ENCODE data around the gene HS6ST3.
"Not testable (repeated sequence)": the region's sequence is repeated elsewhere in the genome, so short reads cannot be mapped to it uniquely, and the experiment has no call there.

The HS6ST3 gene

DNA sequence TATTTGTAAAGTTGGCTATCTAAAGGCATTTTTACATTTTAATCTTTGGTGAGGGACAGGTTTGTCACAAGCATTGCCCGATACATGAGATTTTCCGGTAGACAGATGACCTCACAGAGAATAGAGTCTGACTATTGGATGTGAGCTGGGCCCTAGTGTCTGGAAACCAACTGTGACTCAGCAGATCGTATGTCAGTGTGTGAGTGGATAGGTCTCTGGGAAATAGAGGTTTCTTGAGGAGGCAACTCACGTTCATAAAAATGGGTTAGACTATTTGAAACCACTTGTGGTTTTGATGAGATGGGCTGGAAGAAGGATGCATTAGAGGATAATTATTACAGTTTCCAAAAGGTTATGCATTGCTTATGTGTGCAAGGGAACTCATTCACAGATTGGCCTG lies 19.2 kb downstream of the HS6ST3 start:
- no peaks in the 10 kb centered on the region for H3K9me3 ChIP-seq (ENCODE audit: low read length)
- no peaks in the 10 kb centered on the region for H3K36me3 ChIP-seq (ENCODE audit: insufficient read depth, low read length)
- no peaks in the 10 kb centered on the region for H3K9me2 ChIP-seq (ENCODE audit: low read depth, low read length)
- H3K9ac ChIP-seq (ENCODE audit: low read length): no peak overlapping the region
- no peaks in the 10 kb centered on the region for H3K4me1 ChIP-seq (ENCODE audit: insufficient read depth, low read length, severe bottlenecking)
- H3K27me3 ChIP-seq (ENCODE audit: insufficient read depth, low read length): no peaks in the 10 kb centered on the region
- no peaks in the 10 kb centered on the region for H3K79me2 ChIP-seq (ENCODE audit: insufficient read depth, low read length)
- TF ChIP-seq, protein P1, sequence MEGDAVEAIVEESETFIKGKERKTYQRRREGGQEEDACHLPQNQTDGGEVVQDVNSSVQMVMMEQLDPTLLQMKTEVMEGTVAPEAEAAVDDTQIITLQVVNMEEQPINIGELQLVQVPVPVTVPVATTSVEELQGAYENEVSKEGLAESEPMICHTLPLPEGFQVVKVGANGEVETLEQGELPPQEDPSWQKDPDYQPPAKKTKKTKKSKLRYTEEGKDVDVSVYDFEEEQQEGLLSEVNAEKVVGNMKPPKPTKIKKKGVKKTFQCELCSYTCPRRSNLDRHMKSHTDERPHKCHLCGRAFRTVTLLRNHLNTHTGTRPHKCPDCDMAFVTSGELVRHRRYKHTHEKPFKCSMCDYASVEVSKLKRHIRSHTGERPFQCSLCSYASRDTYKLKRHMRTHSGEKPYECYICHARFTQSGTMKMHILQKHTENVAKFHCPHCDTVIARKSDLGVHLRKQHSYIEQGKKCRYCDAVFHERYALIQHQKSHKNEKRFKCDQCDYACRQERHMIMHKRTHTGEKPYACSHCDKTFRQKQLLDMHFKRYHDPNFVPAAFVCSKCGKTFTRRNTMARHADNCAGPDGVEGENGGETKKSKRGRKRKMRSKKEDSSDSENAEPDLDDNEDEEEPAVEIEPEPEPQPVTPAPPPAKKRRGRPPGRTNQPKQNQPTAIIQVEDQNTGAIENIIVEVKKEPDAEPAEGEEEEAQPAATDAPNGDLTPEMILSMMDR (IDR thresholded peaks at IDR 0.05; ENCODE audit: low read length): no peak
- TF ChIP-seq EZH2 (IDR thresholded peaks at IDR 0.05; ENCODE audit: borderline replicate concordance, low read length): no peak
- H2AFZ ChIP-seq (ENCODE audit: low read length): no peak overlapping the region
- no peak overlapping the region for H3K4me2 ChIP-seq (ENCODE audit: low read length)
- no peaks in the 10 kb centered on the region for H3F3A ChIP-seq (ENCODE audit: insufficient read depth, low read length)
- no peak overlapping the region for H3K4me3 ChIP-seq (ENCODE audit: low read depth, low read length, poor library complexity, severe bottlenecking)
- no peak overlapping the region for H3K27ac ChIP-seq (ENCODE audit: low read depth, low read length, poor library complexity, severe bottlenecking)
- H4K20me1 ChIP-seq (ENCODE audit: insufficient read depth, low read length): no peaks in the 10 kb centered on the region

GRCh38 chr13:96112936-96113335 lies 23.0 kb downstream of the HS6ST3 start:
- Histone ChIP-seq H3K9ac (ENCODE audit: low read length) (no peak overlapping the region), H4K20me1 (ENCODE audit: insufficient read depth, low read length) (no peaks in the 10 kb centered on the region), H3K36me3 (ENCODE audit: insufficient read depth, low read length) (no peaks in the 10 kb centered on the region), H3K4me2 (ENCODE audit: low read length) (no peak overlapping the region), H3K4me3 (ENCODE audit: low read depth, low read length, poor library complexity, severe bottlenecking) (no peak overlapping the region), H2AFZ (ENCODE audit: low read length) (no peak overlapping the region), H3K27ac (ENCODE audit: low read depth, low read length, poor library complexity, severe bottlenecking) (no peak overlapping the region), H3K79me2 (ENCODE audit: insufficient read depth, low read length) (no peaks in the 10 kb centered on the region), H3K9me2 (ENCODE audit: low read depth, low read length) (no peaks in the 10 kb centered on the region), H3F3A (ENCODE audit: insufficient read depth, low read length) (no peaks in the 10 kb centered on the region), H3K4me1 (ENCODE audit: insufficient read depth, low read length, severe bottlenecking) (no peaks in the 10 kb centered on the region), H3K27me3 (ENCODE audit: insufficient read depth, low read length) (no peaks in the 10 kb centered on the region), H3K9me3 (ENCODE audit: low read length) (no peaks in the 10 kb centered on the region)
- TF ChIP-seq EZH2 (IDR thresholded peaks at IDR 0.05; ENCODE audit: borderline replicate concordance, low read length): no peak
- TF ChIP-seq, protein P1 (IDR thresholded peaks at IDR 0.05; ENCODE audit: low read length): no peak

DNA sequence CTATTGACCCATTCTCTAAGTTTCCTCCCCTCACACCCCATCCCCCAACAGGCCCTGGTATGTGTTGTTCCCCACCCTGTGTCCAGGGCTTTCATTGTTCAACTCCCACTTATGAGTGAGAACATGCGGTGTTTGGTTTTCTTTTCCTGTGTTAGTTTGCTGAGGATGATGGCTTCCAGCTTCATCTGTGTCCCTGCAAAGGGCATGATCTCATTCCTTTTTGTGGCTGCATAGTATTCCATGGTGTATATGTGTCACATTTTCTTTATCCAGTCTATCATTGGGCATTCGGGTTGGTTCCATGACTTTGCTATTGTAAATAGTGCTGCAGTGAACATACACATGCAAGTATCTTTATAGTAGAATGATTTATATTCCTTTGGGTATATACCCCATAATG lies 25.5 kb downstream of the HS6ST3 start:
- not testable (repeated sequence) for H2AFZ ChIP-seq (ENCODE audit: low read length); H3K36me3 ChIP-seq (ENCODE audit: insufficient read depth, low read length); H3K79me2 ChIP-seq (ENCODE audit: insufficient read depth, low read length); H3K4me3 ChIP-seq (ENCODE audit: low read depth, low read length, poor library complexity, severe bottlenecking); H3K4me2 ChIP-seq (ENCODE audit: low read length); H3K27ac ChIP-seq (ENCODE audit: low read depth, low read length, poor library complexity, severe bottlenecking); H3K9me3 ChIP-seq (ENCODE audit: low read length); H3K9ac ChIP-seq (ENCODE audit: low read length); H3K27me3 ChIP-seq (ENCODE audit: insufficient read depth, low read length); H3F3A ChIP-seq (ENCODE audit: insufficient read depth, low read length); H3K4me1 ChIP-seq (ENCODE audit: insufficient read depth, low read length, severe bottlenecking); H3K9me2 ChIP-seq (ENCODE audit: low read depth, low read length); H4K20me1 ChIP-seq (ENCODE audit: insufficient read depth, low read length)

DNA sequence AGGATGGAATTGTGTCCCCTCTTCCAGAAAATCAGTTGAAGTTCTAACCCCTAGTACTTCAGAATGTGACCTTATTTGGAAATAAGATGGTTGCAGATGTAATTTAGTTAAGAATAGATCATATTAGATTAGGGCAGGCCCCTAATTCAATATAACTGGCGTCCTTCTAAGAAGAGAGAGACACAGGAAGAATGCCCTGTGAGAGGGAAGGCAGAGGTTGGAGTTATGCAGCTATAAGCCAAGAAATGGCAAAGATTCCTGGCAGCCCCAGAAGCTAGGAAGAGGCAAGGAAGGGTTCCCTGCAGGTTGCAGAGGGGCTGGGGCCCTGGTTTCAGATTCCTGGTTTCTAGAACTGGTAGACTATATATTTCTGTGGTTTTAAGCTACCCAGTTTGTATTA lies 30.0 kb downstream of the HS6ST3 start:
- no peak overlapping the region for H3K4me3 ChIP-seq (ENCODE audit: low read depth, low read length, poor library complexity, severe bottlenecking)
- H3K27me3 ChIP-seq (ENCODE audit: insufficient read depth, low read length): no peaks in the 10 kb centered on the region
- H4K20me1 ChIP-seq (ENCODE audit: insufficient read depth, low read length): no peaks in the 10 kb centered on the region
- TF ChIP-seq, protein P1 (IDR thresholded peaks at IDR 0.05; ENCODE audit: low read length): no peak
- no peak for TF ChIP-seq EZH2 (IDR thresholded peaks at IDR 0.05; ENCODE audit: borderline replicate concordance, low read length)
- H3F3A ChIP-seq (ENCODE audit: insufficient read depth, low read length): no peaks in the 10 kb centered on the region
- no peak overlapping the region for H3K27ac ChIP-seq (ENCODE audit: low read depth, low read length, poor library complexity, severe bottlenecking)
- H3K9ac ChIP-seq (ENCODE audit: low read length): no peak overlapping the region
- H2AFZ ChIP-seq (ENCODE audit: low read length): no peak overlapping the region
- H3K36me3 ChIP-seq (ENCODE audit: insufficient read depth, low read length): no peaks in the 10 kb centered on the region
- H3K79me2 ChIP-seq (ENCODE audit: insufficient read depth, low read length): no peaks in the 10 kb centered on the region
- H3K9me2 ChIP-seq (ENCODE audit: low read depth, low read length): no peaks in the 10 kb centered on the region
- H3K9me3 ChIP-seq (ENCODE audit: low read length): no peaks in the 10 kb centered on the region
- H3K4me1 ChIP-seq (ENCODE audit: insufficient read depth, low read length, severe bottlenecking): no peaks in the 10 kb centered on the region
- H3K4me2 ChIP-seq (ENCODE audit: low read length): no peak overlapping the region

Data from OCI-LY1 (cell line).